ENCODE measurements around the gene UTP15. TPM values are rescaled to one million over a fixed set of nuclear protein-coding genes. Genes with fewer than 3 reads are reported as not detected.

Gene UTP15
- total RNA-seq, 1 donor from 2014 or later = 10.2 TPM

- H3K36me3 ChIP-seq = no peaks in the 10 kb centered on the region
- no peak overlapping the region for H3K4me3 ChIP-seq
- H3K9me3 ChIP-seq (replicated peaks) = no peaks in the 10 kb centered on the region
- no peak overlapping the region for H3K27ac ChIP-seq (replicated peaks)
- TF ChIP-seq, protein P1, sequence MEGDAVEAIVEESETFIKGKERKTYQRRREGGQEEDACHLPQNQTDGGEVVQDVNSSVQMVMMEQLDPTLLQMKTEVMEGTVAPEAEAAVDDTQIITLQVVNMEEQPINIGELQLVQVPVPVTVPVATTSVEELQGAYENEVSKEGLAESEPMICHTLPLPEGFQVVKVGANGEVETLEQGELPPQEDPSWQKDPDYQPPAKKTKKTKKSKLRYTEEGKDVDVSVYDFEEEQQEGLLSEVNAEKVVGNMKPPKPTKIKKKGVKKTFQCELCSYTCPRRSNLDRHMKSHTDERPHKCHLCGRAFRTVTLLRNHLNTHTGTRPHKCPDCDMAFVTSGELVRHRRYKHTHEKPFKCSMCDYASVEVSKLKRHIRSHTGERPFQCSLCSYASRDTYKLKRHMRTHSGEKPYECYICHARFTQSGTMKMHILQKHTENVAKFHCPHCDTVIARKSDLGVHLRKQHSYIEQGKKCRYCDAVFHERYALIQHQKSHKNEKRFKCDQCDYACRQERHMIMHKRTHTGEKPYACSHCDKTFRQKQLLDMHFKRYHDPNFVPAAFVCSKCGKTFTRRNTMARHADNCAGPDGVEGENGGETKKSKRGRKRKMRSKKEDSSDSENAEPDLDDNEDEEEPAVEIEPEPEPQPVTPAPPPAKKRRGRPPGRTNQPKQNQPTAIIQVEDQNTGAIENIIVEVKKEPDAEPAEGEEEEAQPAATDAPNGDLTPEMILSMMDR (IDR thresholded peaks at IDR 0.05; ENCODE audit: borderline replicate concordance) = no peak
- no peaks in the 10 kb centered on the region for H3K4me1 ChIP-seq
- H3K27me3 ChIP-seq (ENCODE audit: low read depth) = peaks cover 30% of the 10 kb centered on the region
- no peak for DNase-seq
- intact Hi-C loops (cut with micrococcal nuclease) = no loop called here
Measured at GRCh38 chr5:73528248-73528647, 37.3 kb upstream of the UTP15 start.

DNA sequence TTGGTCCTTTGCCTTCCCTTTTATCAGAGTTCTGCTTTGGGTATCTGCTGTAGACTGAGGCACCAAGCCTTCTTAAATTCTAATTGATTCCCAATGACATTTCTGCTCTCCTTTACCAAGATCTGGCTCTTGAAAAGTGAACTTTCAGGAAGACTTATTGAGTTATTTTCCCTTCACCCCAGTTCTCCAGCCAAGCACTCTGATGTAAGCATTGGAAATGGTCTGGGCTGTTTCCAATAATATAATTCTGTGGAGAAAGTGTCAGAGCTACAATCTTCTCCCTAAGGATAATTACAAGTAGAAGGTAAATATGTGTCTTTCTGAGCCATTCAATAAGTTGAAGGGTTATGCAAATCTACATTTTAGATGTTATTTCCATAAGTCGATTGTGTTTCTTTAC, 36.5 kb upstream of the UTP15 start:
- intact Hi-C loops (cut with micrococcal nuclease) = no loop called here
- Histone ChIP-seq H3K9me3 (replicated peaks) (no peaks in the 10 kb centered on the region), H3K27me3 (ENCODE audit: low read depth) (peaks cover 38% of the 10 kb centered on the region), H3K4me3 (no peak overlapping the region), H3K4me1 (no peaks in the 10 kb centered on the region), H3K36me3 (no peaks in the 10 kb centered on the region), H3K27ac (replicated peaks) (no peak overlapping the region)
- DNase-seq = no peak
- TF ChIP-seq, protein P1 (IDR thresholded peaks at IDR 0.05; ENCODE audit: borderline replicate concordance) = no peak

DNA sequence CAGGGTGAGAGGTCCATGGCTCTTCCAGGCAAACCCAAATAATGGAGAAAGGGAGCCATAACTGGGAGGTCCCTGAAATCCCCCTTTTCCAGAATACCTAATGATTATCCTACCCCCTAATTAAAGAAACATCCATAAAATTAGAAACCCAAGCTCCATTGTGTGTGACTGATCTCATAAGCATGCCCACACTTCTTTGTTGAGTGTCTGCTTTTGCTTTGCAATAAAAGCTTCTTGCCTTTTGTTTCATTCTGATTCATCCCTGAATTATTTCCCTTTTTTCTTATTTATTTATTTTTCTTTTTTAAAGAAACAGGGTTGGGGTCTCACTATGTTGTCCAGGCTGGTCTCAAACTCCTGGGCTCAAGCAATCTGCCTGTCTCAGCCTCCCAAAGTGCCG, 34.2 kb upstream of the UTP15 start:
- Histone ChIP-seq H3K27ac (replicated peaks) (no peak overlapping the region), H3K4me1 (no peaks in the 10 kb centered on the region), H3K9me3 (replicated peaks) (peaks cover 4% of the 10 kb centered on the region), H3K27me3 (ENCODE audit: low read depth) (peaks cover 45% of the 10 kb centered on the region), H3K36me3 (no peaks in the 10 kb centered on the region), H3K4me3 (no peak overlapping the region)
- intact Hi-C loops (cut with micrococcal nuclease) = no loop called here
- DNase-seq = no peak
- TF ChIP-seq, protein P1 (IDR thresholded peaks at IDR 0.05; ENCODE audit: borderline replicate concordance) = no peak

DNA sequence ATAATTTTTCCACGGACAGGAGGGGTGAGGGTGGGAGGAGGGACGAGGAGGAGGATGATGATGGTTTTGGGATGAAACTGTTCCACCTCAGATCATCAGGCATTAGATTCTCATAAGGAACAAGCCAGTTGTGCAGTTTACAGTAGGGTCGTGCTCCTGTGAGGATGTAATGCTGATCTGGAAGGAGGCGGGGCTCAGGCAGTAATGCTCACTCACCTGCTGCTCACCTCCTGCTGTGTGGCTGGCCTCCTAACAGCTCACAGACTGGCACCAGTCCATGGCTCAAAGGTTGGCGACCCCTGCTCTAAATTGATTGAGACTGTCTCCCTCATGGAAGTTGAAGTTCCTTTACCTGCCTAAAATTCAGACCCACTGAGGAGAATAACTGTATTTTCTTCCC, 33.3 kb upstream of the UTP15 start:
- DNase-seq = no peak
- H3K27me3 ChIP-seq (ENCODE audit: low read depth) = peaks cover 37% of the 10 kb centered on the region

GRCh38 chr5:73534011-73534644, 31.4 kb upstream of the UTP15 start:
- DNase-seq = no peak
- Histone ChIP-seq H3K4me1 (no peaks in the 10 kb centered on the region), H3K4me3 (no peak overlapping the region), H3K27me3 (ENCODE audit: low read depth) (peaks cover 40% of the 10 kb centered on the region), H3K27ac (replicated peaks) (no peak overlapping the region), H3K9me3 (replicated peaks) (peaks cover 4% of the 10 kb centered on the region), H3K36me3 (no peaks in the 10 kb centered on the region)
- intact Hi-C loops (cut with micrococcal nuclease) = no loop called here
- TF ChIP-seq, protein P1 (IDR thresholded peaks at IDR 0.05; ENCODE audit: borderline replicate concordance) = no peak

More for the DNA sequence above, 33.3 kb upstream of the UTP15 start:
- intact Hi-C loops (cut with micrococcal nuclease) = no loop called here
- no peak overlapping the region for H3K4me3 ChIP-seq
- no peaks in the 10 kb centered on the region for H3K36me3 ChIP-seq
- peaks cover 4% of the 10 kb centered on the region for H3K9me3 ChIP-seq (replicated peaks)
- H3K4me1 ChIP-seq = no peaks in the 10 kb centered on the region
- H3K27ac ChIP-seq (replicated peaks) = no peak overlapping the region
- TF ChIP-seq, protein P1 (IDR thresholded peaks at IDR 0.05; ENCODE audit: borderline replicate concordance) = no peak
